ENCODE data around the gene PGLYRP4.

DNA sequence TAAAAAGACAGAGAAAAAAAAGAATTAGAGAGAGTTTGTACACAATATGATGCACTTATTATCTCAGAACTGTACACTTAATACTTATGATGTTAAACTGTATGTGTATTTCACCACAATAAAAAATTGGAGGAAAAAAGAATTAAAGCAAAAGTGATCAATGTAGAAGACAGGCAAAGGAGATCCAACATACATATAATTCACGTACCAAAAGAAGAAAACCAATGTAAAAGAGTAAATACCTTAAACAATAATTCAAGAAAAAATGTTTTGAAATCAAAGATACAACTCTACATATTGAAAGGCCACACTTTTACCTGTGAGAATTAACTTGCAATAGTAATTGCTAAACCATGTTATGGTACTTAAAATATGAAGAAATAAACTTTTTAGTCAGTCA, 26.1 kb downstream of the PGLYRP4 start:
- TF ChIP-seq, protein P1, sequence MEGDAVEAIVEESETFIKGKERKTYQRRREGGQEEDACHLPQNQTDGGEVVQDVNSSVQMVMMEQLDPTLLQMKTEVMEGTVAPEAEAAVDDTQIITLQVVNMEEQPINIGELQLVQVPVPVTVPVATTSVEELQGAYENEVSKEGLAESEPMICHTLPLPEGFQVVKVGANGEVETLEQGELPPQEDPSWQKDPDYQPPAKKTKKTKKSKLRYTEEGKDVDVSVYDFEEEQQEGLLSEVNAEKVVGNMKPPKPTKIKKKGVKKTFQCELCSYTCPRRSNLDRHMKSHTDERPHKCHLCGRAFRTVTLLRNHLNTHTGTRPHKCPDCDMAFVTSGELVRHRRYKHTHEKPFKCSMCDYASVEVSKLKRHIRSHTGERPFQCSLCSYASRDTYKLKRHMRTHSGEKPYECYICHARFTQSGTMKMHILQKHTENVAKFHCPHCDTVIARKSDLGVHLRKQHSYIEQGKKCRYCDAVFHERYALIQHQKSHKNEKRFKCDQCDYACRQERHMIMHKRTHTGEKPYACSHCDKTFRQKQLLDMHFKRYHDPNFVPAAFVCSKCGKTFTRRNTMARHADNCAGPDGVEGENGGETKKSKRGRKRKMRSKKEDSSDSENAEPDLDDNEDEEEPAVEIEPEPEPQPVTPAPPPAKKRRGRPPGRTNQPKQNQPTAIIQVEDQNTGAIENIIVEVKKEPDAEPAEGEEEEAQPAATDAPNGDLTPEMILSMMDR (IDR thresholded peaks at IDR 0.05 in 4 of 5, conservative IDR thresholded peaks at IDR 0.05 in 1 of 5), result no peak
- TF ChIP-seq POLR2A (IDR thresholded peaks at IDR 0.05), result no peak

All from gastrocnemius medialis (tissue), 4 donors.